HUDEP-2 (cell line): ENCODE results near the gene FEM1A.
"Not testable (repeated sequence)": the region's sequence is repeated elsewhere in the genome, so short reads cannot be mapped to it uniquely, and the experiment has no call there.

Source experiments
- DNase-seq, 76 experiments: peaks; one replicate each; lab custom pipeline; 2025; ENCODE audit not compliant: unreplicated experiment in 76 of 76; lab: John Stamatoyannopoulos, UW

Gene FEM1A

DNA sequence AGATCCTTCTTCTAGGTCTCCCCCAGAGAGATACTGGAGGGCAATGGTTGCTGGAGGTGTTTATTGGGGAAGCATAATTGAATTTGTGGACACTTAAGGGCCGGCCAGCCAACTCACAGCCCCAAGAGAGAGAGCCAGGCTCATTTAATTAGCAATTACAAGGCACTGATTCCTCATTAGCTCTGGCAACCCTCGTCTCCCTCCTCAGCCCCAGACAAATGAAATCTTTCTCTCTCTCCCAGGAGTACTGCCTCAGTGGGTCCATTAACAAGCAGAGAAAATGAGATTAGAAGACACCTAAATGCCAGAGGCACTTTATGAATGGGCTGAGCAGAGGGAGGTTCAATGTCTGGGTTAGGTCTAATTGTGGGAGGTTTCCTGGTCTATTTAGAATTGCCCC lies 19.0 kb upstream of the FEM1A start:
- DNase-seq: no peak

GRCh38 chr19:4773047-4773640 lies 18.4 kb upstream of the FEM1A start:
- no peak for DNase-seq

GRCh38 chr19:4774136-4774535 lies 17.4 kb upstream of the FEM1A start:
- no peak for DNase-seq

DNA sequence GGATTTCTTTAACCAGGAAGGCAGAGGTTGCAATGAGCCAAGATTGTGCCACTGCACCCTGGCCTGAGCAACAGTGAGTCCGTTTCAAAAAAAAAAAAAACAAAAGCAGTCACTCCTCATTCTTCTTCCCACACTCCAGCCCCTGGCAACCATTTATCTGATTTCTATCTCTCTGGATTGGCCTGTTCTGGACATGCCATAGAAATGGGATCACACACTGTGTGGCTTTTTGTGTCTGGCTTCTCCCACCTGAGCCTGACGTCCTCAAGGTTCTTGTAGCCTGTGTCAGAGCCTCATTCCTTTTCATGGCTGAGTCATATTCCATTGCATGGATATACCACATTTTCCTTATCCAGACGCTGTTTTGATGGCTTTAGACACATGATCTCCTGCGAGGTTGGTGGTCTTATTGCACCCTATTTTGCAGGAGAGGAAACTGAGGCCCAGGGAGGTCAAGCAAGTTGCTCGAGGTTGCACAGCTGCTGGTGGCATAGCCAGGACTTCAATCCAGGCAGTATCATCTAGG lies 15.8 kb upstream of the FEM1A start:
- no peak for DNase-seq

GRCh38 chr19:4776436-4777211 lies 14.9 kb upstream of the FEM1A start:
- no peak for DNase-seq

DNA sequence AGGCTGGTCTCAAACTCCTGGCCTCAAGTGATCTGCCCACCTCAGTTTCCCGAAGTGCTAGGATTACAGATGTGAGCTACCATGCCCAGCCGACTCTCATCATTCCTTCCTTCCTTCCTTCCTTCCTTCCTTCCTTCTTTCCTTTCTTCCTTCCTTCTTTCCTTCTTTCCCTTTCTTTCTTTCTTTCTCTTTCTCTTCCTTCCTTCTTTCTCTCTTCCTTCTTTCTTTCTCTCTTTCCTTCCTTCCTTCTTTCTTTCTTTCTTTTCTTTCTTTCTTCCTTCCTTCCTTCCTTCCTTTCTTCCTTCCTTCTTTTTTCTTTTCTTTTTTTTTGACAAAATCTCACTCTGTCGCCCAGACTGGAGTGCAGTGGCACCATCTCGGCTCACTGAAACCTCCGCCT lies 13.4 kb upstream of the FEM1A start:
- not testable (repeated sequence) for DNase-seq

DNA sequence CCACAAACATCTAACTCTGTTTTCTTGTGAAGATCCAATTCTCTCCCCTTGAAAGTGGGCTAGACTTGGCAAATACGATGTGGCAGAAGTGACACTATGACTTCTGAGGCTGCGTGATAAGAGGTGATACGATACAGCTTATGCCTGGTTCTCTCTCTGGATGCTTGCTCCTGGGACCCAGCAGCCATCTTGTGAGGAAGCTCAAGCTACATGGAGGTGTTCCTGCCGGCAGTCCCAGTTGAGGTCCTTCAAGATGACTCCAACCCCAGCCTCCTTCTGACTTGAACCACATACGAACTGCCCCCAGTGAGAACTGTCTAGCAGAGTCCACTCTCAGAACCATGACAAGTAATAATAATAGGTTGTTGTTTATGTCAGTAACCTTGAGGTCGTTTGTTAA lies 10.7 kb upstream of the FEM1A start:
- no peak for DNase-seq

DNA sequence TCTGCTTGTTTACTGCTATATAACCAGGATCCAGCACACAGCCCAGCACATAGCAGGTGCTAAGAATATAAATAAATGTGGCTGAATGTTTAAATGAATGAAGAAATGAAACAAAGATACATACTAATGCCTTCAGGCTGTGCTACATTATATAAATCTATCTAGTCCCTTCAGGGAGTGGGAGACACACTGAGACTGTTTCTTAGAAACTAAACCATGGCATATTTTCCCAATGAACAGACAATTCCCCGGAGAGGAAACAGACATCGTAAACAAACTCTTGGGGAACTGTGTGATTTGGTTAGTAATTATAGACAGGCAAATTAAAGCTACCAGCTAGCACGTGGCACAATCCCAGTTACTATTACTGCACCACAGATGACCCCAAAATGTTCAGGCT lies 9.7 kb upstream of the FEM1A start:
- no peak for DNase-seq

GRCh38 chr19:4786412-4787016 lies 5.0 kb upstream of the FEM1A start:
- DNase-seq: not testable (repeated sequence)

- DNase-seq: peak in 7 of 76 experiments; percentile 11 to 42 (median 29)
Measured at GRCh38 chr19:4792019-4792865, 708 bp downstream of the FEM1A start.

DNA sequence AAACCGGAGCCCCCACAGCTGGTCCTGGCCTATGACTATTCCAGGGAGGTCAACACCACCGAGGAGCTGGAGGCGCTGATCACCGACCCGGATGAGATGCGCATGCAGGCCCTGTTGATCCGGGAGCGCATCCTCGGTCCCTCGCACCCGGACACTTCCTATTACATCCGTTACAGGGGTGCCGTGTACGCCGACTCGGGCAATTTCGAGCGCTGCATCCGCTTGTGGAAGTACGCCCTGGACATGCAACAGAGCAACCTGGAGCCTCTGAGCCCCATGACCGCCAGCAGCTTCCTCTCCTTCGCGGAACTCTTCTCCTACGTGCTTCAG lies 1.3 kb downstream of the FEM1A start:
- DNase-seq: not testable (repeated sequence)

DNA sequence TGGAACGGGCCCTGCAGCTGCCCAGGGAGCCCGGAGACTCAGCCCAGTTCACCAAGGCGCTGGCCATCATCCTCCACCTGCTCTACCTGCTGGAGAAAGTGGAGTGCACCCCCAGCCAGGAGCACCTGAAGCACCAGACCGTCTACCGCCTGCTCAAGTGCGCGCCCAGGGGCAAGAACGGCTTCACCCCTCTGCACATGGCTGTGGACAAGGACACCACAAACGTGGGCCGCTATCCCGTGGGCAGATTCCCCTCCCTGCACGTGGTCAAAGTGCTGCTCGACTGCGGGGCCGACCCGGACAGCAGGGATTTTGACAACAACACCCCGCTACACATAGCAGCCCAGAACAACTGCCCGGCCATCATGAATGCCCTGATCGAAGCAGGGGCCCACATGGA lies 1.7 kb downstream of the FEM1A start:
- not testable (repeated sequence) for DNase-seq

GRCh38 chr19:4794971-4795370 lies 3.4 kb downstream of the FEM1A start:
- DNase-seq: no peak

DNA sequence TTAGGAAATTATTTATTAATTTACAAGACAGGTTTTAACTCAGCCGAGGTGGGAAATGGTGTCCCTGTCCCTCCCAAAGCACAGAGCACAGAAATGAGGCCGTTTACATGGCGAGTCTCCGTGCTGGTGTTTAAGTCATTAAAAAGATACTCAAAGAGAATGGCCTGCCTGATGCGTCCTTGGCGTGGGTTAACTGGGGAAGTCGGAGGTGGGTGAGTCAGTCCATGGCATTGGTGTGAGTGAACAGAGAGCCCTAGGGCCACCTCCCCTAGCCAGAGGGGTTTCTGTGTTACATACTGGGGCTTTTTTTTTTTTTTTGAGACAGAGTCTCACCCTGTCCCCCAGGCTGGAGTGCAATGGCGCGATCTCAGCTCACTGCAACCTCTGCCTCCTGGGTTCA lies 3.9 kb downstream of the FEM1A start:
- no peak for DNase-seq

- no peak for DNase-seq
Measured at GRCh38 chr19:4800591-4801081, 9.1 kb downstream of the FEM1A start.

DNA sequence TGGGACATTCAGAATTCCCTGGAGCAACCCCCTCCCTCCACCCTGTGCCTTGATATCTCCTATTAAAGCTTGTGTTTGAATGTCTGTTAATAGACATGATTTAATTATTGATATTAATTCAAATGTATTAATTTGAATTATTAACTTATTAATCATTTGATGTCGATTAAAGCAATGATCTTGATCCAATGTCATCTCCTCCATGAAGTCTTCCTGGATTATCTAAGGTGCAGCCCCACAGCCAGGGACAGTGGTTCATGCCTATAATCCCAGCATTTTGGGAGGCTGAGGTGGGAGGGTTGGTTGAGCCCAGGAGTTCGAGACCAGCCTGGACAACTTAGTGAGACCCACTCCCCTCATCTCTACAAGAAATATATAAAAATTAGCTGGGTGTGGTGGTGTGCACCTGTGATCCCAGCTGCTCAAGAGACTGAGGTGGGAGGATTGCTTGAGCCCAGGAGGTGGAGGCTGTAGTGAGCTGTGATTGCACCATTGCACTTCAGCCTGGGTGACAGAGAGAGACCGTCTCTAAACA lies 9.6 kb downstream of the FEM1A start:
- no peak for DNase-seq

GRCh38 chr19:4802711-4803110 lies 11.2 kb downstream of the FEM1A start:
- DNase-seq: no peak

GRCh38 chr19:4803736-4804695 lies 12.5 kb downstream of the FEM1A start:
- peak in 50 of 76 experiments; percentile 9 to 65 (median 40) for DNase-seq

- not testable (repeated sequence) for DNase-seq
Measured at GRCh38 chr19:4805140-4805539, 13.6 kb downstream of the FEM1A start.
